Measurements from ENCODE around the gene LAG3. TPM values are rescaled to one million over a fixed set of nuclear protein-coding genes. Genes with fewer than 3 reads are reported as not detected.
A peak's percentile ranks its signal among the peaks of the same experiment; 100 is the strongest.

LAG3 gene
- total and polyA plus RNA-seq, 2 experiments from 2014 or later = 3.7 to 4.7 TPM

GRCh38 chr12:6779708-6780432 is 7.5 kb downstream of the LAG3 start (continued):
- TF ChIP-seq REST (IDR thresholded peaks at IDR 0.05; ENCODE audit: unreplicated experiment) (no peak), EZH2 (IDR thresholded peaks at IDR 0.05; ENCODE audit: low read depth, unreplicated experiment) (no peak)

- peaks cover 30% of the 10 kb centered on the region for H3K4me1 Mint-ChIP-seq
- no peak overlapping the region for H3K27ac Mint-ChIP-seq
- ATAC-seq = no peak
- H3K27ac ChIP-seq (ENCODE audit: low read depth) = no peak overlapping the region
- peaks cover 34% of the 10 kb centered on the region for H3K27me3 Mint-ChIP-seq (ENCODE audit: insufficient read depth, low read depth, poor library complexity)
- peaks cover 3% of the 10 kb centered on the region; the same call in 2 of the 3 replicates for H3K36me3 Mint-ChIP-seq (ENCODE audit: low read depth)
- 0 out of 2 replicates have a peak overlapping the region, but pooled peaks have one; percentile 10 for H2AFZ ChIP-seq
- H3K4me3 ChIP-seq = no peak overlapping the region
- no peaks in the 10 kb centered on the region for H4K20me1 ChIP-seq (replicated peaks; ENCODE audit: insufficient read depth)
- peaks cover 31% of the 10 kb centered on the region for H3K27me3 ChIP-seq (ENCODE audit: insufficient read depth)
- no peak overlapping the region for H3K4me2 ChIP-seq
- no peaks in the 10 kb centered on the region for H3K36me3 ChIP-seq (ENCODE audit: insufficient read depth)
- H3K4me3 Mint-ChIP-seq = no peak overlapping the region
- no peaks in the 10 kb centered on the region for H3K9me3 Mint-ChIP-seq
- no peaks in the 10 kb centered on the region for H3K79me2 ChIP-seq (replicated peaks; ENCODE audit: insufficient read depth)
- DNase-seq (ENCODE audit: low spot score) = no peak
- no peaks in the 10 kb centered on the region for H3K9me2 ChIP-seq (ENCODE audit: insufficient read depth)
- peaks cover 6% of the 10 kb centered on the region; the same call in 1 of the 2 replicates for H3K4me1 ChIP-seq (ENCODE audit: insufficient read depth)
- H3F3A ChIP-seq (replicated peaks; ENCODE audit: low read depth) = peaks cover 5% of the 10 kb centered on the region; the same call in 1 of the 2 replicates
- TF ChIP-seq ZNF114 (CRISPR knock-in tag; IDR thresholded peaks at IDR 0.05) = no peak
- no peak for TF ChIP-seq ZNF331 (CRISPR knock-in tag; IDR thresholded peaks at IDR 0.05; ENCODE audit: low read depth)
- TF ChIP-seq EZH2phosphoT487 (IDR thresholded peaks at IDR 0.05; ENCODE audit: unreplicated experiment) = no peak
- TF ChIP-seq CTCF (conservative IDR thresholded peaks at IDR 0.05; ENCODE audit: low read depth in 2 of 2) = no peak
- TF ChIP-seq REST (IDR thresholded peaks at IDR 0.05; ENCODE audit: unreplicated experiment) = no peak
- no peak for TF ChIP-seq CREB1 (CRISPR knock-in tag; IDR thresholded peaks at IDR 0.05; ENCODE audit: low read depth)
- TF ChIP-seq ETS1 (IDR thresholded peaks at IDR 0.05) = no peak
Observed at GRCh38 chr12:6780573-6780972, 8.3 kb downstream of the LAG3 start.
